Measurements from ENCODE around the gene MAT2A.
A peak's percentile ranks its signal among the peaks of the same experiment; 100 is the strongest.
"Not testable (repeated sequence)": the region's sequence is repeated elsewhere in the genome, so short reads cannot be mapped to it uniquely, and the experiment has no call there.

Gene MAT2A

DNA sequence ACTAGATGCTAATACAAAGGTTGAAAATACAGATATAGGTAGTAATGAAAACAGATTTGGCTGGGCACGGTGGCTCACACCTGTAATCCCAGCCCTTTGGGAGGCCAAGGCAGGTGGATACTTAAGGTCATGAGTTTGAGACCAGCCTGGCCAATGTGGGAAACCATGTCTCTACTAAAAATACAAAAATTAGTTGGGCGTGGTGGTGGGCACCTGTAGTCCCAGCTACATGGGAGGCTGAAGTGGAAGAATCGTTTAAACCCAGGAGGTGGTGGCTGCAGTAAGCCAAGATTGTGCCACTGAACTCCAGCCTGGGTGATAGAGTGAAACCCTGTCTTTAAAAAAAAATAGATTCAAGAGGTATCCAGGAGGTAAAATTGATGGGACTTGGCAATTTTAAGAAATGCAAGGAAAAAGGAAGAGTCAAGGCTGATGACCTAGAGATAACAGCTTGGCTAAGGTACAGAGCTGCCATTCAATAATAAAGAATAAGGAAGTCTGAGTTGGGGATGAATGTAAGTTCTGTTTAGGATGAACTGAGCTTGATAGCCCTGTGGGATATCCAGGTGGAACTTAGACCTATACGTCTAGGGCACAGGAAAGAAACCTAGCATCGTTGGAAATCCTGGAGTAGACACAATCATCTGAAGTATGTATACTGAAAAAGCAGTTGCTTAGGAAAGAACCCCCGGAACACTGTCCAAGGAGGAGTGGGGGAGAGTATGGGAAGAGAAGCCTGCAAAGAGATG, 9.1 kb downstream of the MAT2A start:
- DNase-seq, result no peak

DNA sequence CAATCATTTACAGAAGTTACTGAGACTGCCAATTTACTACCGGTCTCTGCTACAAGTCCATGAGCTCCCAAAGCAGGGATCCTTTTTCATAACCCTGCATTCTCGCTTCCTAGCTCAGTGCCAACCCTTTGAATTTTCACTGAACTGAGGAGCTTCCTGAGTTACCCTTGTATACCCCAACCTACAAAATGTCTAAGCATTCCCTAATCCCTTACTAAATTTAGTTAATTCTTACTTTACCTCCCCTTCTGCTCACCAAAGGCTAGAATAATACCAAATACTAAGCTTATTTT, 9.6 kb downstream of the MAT2A start:
- DNase-seq, result no peak

DNA sequence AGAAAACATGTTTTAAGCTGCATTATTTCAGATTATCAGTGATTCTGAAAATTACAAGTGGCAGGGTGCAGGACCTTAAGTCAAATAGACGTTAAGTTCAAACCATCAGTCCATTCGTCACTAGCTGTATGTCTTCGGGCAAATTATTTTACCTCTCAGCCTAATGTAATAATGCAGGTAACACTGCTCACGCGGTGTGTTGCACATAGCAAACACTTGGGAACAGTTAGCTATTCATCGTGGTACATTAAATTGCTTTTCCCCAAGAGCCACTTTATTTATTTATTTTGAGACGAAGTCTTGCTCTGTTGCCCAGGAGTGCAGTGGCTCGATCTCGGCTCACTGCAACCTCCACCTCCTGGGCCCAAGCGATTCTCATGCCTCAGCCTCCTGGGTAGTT, 10.1 kb downstream of the MAT2A start:
- DNase-seq, result no peak

DNA sequence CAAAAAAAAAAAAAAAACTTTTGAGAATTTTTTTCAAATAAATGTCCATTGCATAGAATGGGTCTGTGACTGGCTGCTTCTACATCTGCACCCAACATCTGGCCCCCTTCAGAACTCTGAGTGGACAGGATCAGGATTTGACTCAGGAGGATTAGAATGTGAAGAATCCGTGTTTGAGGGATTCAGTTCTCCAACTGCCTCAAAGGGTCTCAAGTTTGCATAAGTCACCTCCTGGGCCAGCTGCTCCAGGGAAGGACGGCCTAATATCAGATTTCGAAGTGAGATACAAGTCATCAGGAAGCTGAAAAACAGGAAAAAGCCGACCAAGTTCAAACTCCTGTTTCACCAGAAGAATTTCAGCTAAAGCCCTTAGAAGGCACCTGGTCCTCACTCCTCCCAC, 10.9 kb downstream of the MAT2A start:
- DNase-seq, result no peak

DNA sequence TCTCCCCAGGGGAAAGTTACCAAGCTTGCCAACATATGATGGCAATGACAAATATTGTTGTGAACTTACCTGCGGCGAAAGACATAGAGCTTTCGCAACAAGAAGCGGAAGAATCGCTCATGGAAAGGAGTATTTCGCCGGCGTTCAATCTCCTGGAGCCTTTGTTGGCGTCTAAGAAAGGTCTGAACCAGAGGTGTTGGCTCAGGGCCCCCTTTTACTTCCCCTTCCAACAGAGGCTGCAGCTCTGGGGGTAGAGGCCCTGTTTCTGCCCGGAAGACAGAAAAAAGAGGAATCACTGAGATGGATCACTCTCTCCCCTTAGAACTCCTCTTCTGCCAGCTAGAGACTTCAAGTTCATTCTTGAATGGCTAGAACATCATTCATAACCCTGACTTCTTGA, 11.5 kb downstream of the MAT2A start:
- no peak for DNase-seq

DNA sequence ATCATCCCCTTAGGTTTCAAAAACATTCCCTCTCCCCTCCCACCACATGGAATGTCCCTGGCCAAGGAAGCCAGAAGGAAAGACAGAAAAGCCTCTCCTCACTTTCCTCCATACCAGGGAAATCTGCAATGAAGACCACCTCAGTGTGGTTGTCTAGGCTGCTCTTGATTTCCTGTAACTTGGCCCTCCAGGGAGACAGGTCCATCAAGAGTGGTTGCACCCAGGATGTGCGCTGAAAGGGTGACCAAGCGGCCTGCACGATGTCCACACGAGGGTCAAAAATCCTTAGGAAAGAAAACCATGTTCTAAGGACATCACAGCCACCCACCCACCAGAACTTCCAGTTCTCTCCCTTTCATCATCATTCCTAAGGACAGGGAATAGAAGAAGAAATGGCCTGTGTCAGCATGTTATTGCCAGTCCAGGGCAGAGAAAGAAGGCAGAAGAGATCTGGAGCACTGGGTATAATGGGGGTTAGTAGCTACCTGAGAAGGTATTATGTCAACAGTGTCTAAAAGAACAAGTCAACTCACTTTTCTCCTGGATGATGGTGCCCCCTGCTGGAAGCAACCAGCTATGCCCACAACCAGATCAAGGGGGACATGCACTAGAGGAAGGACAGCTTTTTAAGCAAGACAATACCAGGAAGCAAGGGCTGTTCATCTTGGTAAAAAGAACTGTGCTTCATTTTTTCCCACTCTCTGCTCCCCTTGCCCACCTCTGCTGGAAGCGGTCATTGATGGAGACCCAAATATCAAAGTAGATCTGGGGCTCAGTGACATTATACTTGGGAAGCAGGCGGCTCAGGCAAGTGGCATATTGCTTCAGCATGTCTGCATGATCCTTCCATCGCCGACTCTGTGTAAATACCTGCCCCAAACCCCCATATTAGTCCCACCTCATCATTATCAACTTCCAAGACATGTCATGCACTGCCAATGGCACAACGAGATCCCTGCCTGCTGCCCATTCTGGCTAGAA, 13.0 kb downstream of the MAT2A start:
- peak; percentile 83 for DNase-seq

DNA sequence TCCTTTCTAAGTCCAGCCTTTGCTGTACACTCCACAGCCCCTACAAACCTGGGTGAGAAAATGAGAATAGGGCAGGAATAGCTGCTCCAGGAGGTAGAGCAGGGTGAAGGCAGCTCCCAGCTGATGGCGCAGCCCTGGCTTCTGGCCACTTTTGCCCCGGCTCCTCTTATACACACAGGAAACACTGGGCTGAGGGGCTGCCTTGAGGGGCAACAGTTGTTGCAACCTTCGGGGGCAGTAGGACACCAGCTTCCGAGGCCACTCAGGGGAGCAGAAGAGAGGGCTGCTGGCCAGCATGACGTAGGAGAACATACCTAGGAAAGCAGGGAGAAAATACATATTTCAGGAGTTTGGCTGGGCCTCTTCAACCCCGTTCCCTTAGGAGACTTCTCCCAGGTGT, 14.2 kb downstream of the MAT2A start:
- no peak for DNase-seq

DNA sequence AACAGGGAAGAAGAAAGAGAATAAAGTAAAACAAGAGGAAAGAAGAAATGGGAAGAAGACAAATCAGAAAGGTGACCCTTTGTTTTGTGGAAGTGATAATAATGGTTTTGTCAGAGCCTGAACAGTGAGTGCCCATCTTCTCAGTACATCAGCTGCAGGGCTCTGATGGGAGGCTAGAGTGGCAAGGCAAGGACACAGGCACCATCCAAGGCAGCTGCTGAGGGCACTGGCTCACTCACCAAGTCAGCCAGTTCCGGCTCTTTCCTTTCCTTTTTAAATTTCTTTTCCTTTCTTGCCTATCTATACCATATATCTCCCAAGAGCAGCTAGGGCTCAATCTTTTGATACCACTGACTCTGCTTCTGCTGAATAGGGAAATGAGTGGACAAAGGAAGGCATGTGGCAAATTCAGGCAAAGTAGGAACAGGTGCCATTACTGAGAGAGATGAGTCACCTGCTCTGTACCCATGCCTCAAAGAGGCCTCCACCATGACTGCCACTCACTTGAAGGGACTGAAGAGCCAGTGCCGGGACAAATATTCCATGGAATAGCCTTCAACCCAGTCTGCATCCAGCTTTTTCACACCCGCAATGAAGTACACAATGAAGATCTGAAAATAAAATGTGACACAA, 16.1 kb downstream of the MAT2A start:
- no peak for DNase-seq

DNA sequence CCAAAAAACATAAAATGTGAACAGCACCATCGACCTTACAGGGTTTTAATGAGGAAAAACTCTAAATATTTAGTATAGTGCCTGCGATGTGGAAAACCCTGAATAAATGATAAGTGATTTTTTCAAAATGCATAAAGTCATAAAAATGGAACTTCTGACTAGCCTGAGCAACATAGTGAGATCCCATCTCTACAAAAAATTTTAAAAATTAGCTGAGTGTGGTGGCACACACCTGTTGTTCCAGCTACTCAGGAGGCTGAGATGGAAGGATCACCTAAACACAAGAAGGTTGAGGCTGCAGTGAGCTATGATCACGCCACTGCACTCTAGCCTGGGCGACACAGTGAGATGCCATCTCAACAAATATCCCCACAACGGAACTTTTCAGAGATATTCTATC, 18.2 kb downstream of the MAT2A start:
- no peak for DNase-seq

DNA sequence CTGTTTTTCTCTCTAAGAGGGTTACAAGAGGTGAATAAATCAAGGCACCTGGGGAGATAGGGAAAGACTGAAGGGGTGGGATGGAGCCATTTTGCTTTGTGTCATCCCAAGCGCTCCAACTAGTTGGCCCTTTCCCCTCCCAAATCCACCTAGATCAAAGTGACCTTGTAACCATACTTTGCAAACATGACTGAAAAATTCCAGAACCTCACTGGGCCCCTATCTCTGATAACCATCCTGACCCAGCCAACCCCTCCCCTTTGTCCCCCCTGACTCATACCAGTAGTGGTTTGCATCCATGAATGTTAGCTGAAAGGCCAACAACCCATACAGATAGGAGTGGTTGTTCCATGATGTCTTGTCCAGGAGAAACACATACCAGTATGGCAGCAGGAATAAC, 19.2 kb downstream of the MAT2A start:
- DNase-seq, result no peak

- not testable (repeated sequence) for DNase-seq
Measured at GRCh38 chr2:85560403-85560726, 21.4 kb downstream of the MAT2A start.

DNA sequence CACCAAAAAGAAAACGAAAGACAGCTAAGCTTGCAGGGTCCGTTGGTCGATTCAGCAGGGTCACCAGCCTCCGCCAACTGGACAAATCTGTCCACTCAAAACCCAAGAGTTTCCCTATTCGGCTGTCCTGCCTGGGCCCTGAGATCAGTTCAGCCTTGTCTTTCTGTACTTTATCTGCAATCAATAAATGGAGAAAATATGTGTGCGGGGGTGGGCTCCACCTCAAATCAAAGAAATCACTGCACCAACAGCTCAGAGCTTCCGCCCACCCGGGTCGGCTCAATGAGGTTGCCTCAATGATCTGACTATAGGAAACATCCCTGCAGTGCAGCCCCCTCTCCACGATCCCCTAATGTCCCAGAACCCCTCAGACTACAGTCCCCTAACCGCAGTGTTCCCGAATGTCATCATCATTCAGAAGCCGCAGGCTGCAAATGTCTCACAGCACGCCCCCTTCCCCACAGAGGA, 21.9 kb downstream of the MAT2A start:
- DNase-seq, result no peak

DNA sequence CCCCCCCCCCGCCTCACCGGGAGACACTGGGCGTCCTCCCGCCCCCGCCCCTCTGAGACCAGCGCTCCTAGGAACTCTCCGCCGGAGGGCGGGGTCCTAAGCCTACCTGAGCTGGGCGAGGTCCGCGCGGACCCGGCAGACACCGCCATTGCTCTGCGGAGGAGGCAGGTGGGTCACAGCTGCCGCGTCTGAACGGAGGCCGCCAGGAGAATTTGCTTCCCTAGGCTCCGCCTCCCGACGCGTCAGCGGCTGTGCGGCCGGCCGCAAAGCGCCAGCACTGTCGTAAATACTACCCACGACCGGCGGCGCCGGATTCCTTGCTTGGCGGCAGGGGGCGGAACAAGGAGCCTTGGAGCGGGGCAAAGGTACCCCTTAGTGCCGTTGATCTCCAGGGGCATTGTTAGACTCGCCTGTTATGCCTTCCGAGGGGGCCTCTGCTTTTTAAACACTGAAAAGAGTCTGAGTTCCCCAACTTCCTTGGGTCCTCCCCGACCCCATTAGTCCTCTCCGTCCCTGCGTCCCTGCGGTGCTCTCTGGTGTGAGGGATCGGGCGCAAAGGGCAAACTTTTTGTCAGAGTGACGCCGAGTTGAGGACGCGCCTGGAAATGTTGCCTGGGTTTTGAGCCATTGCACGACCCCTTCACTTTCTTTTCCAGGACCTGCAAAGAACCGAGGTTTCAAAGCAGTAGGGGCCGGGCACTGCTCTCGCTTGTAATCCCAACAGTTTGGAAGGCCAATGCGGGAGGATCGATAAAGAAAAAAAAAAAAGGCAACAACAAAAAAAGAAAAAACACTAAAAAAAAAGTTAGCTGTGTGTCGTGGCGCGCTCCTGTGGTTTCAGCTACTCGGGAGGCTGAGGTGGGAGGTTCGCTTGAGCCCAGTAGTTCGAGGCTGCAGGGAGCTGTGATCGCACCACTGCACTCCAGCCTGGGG, 22.6 kb downstream of the MAT2A start, which contains the start of gene GGCX:
GGCX (minus strand) TSS at position 214 of the 933 bp plus-strand sequence; CDS start at position 149, 65 bp downstream.
- DNase-seq, result peak; percentile 92

DNA sequence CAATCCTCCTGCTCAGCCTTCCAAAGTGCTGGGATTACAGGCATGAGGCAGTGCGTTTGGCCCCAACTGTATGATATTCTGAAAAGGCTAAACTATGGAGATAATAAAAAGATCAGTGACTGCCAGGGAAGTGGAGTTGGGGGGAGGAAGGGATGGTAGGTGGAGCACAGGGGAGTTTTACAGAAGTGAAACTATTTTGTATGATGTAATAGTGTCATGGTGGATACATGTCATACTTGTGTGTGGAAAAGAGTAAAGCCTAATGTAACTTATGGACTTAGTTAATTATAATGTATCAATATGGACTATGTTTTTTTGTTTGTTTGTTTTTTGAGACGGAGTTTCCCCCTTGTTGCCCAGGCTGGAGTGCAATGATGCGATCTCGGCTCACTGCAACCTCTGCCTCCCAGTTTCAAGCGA, 25.2 kb downstream of the MAT2A start:
- DNase-seq, result no peak

- no peak for DNase-seq
Measured at GRCh38 chr2:85566265-85566664, 27.3 kb downstream of the MAT2A start.

- no peak for DNase-seq
Measured at GRCh38 chr2:85575739-85576138, 36.8 kb downstream of the MAT2A start.

- no peak for DNase-seq
Measured at GRCh38 chr2:85577063-85577385, 38.1 kb downstream of the MAT2A start.

GRCh38 chr2:85577386-85578242, 38.6 kb downstream of the MAT2A start, which contains the start of gene VAMP8:
Gene VAMP8 (plus strand): TSS chr2:85577586. CDS start chr2:85577647, 61 bp downstream.
- peak; percentile 42 for DNase-seq

DNA sequence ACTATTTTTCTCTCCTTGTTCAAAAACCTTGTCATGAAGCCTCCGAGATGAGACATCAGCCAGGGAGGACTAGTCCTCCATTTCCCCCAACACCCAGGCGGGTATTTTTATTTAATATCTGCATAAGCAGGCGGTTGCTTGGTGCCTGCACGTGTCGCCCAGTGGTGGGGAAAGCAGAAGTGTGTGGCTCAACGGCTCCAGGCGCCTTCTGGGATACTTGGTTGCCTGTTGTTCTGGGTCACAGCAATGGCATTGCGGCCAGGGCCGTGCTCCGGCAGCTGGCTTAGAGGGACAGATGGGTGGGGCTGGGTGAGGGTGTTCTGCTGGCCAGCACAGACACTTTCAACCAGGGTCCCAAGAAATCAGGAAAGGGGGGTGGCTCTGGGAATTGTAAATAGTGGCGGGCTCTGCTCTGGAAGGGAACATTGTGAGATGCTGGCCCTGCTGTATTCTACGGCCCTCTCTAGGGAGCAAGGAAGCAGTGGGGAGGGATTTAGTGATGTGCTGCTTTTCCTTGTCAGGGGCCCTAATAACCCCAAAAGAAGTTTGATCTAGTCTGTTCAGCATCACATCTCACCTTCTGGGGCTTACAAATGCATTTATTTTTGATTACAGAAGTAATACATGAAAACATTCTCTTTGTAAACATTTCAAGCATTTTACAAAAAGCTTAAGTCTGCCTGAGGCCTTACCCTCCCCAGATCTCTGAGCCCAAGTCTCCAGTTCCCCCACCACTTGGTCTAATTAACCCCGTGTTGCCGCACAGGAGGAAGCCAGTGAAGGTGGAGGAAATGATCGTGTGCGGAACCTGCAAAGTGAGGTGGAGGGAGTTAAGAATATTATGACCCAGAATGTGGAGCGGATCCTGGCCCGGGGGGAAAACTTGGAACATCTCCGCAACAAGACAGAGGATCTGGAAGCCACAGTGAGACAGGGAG, 39.5 kb downstream of the MAT2A start:
- DNase-seq, result no peak

- DNase-seq, result no peak
Measured at GRCh38 chr2:85579266-85579935, 40.4 kb downstream of the MAT2A start.
